Activated naive CD4-positive, alpha-beta T cell treated with anti-CD3 and anti-CD28 coated beads, Interleukin-2, amount 10 ng/mL, durations not matched to agents 7 days and 5 days (primary cell): Measurements from ENCODE around the gene ADAMTS8.

Experiments
- CTCF ChIA-PET: fragments of 350-600 bp; sonication (Branson Sonifier 250); formaldehyde crosslinking; loops from one replicate; lab custom pipeline; 2021; ENCODE audit warnings: antibody characterized with exemption; lab: Charles Lee
- DNase-seq: peaks from one replicate; pipeline ENCODE4 v3.0.0-alpha.2; 2020
- H3K27ac Mint-ChIP-seq: one replicate; pipeline ENCODE4 v1.8.0; 2021; ENCODE audit warnings: mild to moderate bottlenecking, moderate library complexity, mixed read lengths
- H3K27me3 Mint-ChIP-seq: one replicate; pipeline ENCODE4 v1.8.0; 2021; ENCODE audit warnings: mild to moderate bottlenecking, mixed read lengths
- H3K36me3 Mint-ChIP-seq: one replicate; pipeline ENCODE4 v1.8.0; 2021; ENCODE audit warnings: mixed read lengths
- H3K4me1 Mint-ChIP-seq: one replicate; pipeline ENCODE4 v1.8.0; 2021; ENCODE audit warnings: mixed read lengths
- H3K4me3 Mint-ChIP-seq: one replicate; pipeline ENCODE4 v1.8.0; 2021; ENCODE audit warnings: mild to moderate bottlenecking, moderate library complexity, mixed read lengths
- H3K9me3 Mint-ChIP-seq: one replicate; pipeline ENCODE4 v1.8.0; 2021; ENCODE audit warnings: mixed read lengths

ADAMTS8 gene

GRCh38 chr11:130369141-130369691, 59.2 kb downstream of the ADAMTS8 start:
- DNase-seq = no peak
- Mint-ChIP-seq H3K36me3 (no peaks in the 10 kb centered on the region), H3K4me1 (no peaks in the 10 kb centered on the region), H3K27me3 (no peaks in the 10 kb centered on the region), H3K27ac (no peak overlapping the region), H3K9me3 (no peaks in the 10 kb centered on the region), H3K4me3 (no peak overlapping the region)
- CTCF ChIA-PET = interaction anchor here (2.1 kb wide), 1 partner anchor 156 kb away, joined by 5 read pairs; no protein-coding TSS in a partner anchor

- H3K4me1 Mint-ChIP-seq = no peaks in the 10 kb centered on the region
- CTCF ChIA-PET = no interaction called here
- H3K27me3 Mint-ChIP-seq = no peaks in the 10 kb centered on the region
- peaks cover 7% of the 10 kb centered on the region for H3K9me3 Mint-ChIP-seq
- no peak overlapping the region for H3K4me3 Mint-ChIP-seq
- no peak for DNase-seq
- no peaks in the 10 kb centered on the region for H3K36me3 Mint-ChIP-seq
- no peak overlapping the region for H3K27ac Mint-ChIP-seq
Measured at GRCh38 chr11:130359419-130359818, 69.0 kb downstream of the ADAMTS8 start.

- Mint-ChIP-seq H3K4me1 (no peaks in the 10 kb centered on the region), H3K4me3 (no peak overlapping the region), H3K36me3 (no peaks in the 10 kb centered on the region), H3K27ac (no peak overlapping the region), H3K27me3 (no peaks in the 10 kb centered on the region), H3K9me3 (peaks cover 8% of the 10 kb centered on the region)
- DNase-seq = no peak
- CTCF ChIA-PET = no interaction called here
Measured at GRCh38 chr11:130358398-130358797, 70.0 kb downstream of the ADAMTS8 start.
